ENCODE measurements around the gene ZG16. TPM values are rescaled to one million over a fixed set of nuclear protein-coding genes. Genes with fewer than 3 reads are reported as not detected.
"Not testable (repeated sequence)": the region's sequence is repeated elsewhere in the genome, so short reads cannot be mapped to it uniquely, and the experiment has no call there.

ZG16 gene
- 0.11 to 0.20 TPM (median 0.20 TPM) in 3 replicates for total RNA-seq

GRCh38 chr16:29777576-29778350 is at the start of gene ZG16:
TSS of gene ZG16 (plus strand) at chr16:29778256. CDS start at chr16:29779267, 1,011 bp downstream.
- TF ChIP-seq CTCF (IDR thresholded peaks at IDR 0.05; ENCODE audit: unreplicated experiment) = no peak
- H3K27me3 Mint-ChIP-seq (ENCODE audit: low read depth) = no peaks in the 10 kb centered on the region
- no peaks in the 10 kb centered on the region for H3K36me3 Mint-ChIP-seq
- peaks cover 40% of the 10 kb centered on the region for H3K4me1 Mint-ChIP-seq
- no peak within 1 kb of the TSS for H3K4me3 Mint-ChIP-seq
- no peak for DNase-seq (ENCODE audit: low spot score in 2 of 2, unreplicated experiment in 2 of 2)
- H3K9me3 Mint-ChIP-seq = no peaks in the 10 kb centered on the region
- peak within 1 kb of the TSS; percentile 95 for H3K27ac Mint-ChIP-seq

GRCh38 chr16:29729116-29729521 is 48.9 kb upstream of the ZG16 start:
- peaks cover under 1% of the 10 kb centered on the region for H3K36me3 Mint-ChIP-seq

GRCh38 chr16:29730649-29731048 is 47.4 kb upstream of the ZG16 start:
- Mint-ChIP-seq H3K27ac (no peak overlapping the region), H3K36me3 (no peaks in the 10 kb centered on the region), H3K9me3 (peaks cover 4% of the 10 kb centered on the region), H3K4me3 (no peak overlapping the region), H3K4me1 (peaks cover 7% of the 10 kb centered on the region), H3K27me3 (ENCODE audit: low read depth) (no peaks in the 10 kb centered on the region)
- no peak for TF ChIP-seq CTCF (IDR thresholded peaks at IDR 0.05; ENCODE audit: unreplicated experiment)
- no peak for DNase-seq (ENCODE audit: low spot score in 2 of 2, unreplicated experiment in 2 of 2)

More at GRCh38 chr16:29729116-29729521, 48.9 kb upstream of the ZG16 start:
- no peak for DNase-seq (ENCODE audit: low spot score in 2 of 2, unreplicated experiment in 2 of 2)
- Mint-ChIP-seq H3K27ac (no peak overlapping the region), H3K9me3 (peaks cover 2% of the 10 kb centered on the region), H3K27me3 (ENCODE audit: low read depth) (no peaks in the 10 kb centered on the region), H3K4me1 (peaks cover 7% of the 10 kb centered on the region), H3K4me3 (peak overlapping the region; percentile 24)
- peak; percentile 18 for TF ChIP-seq CTCF (IDR thresholded peaks at IDR 0.05; ENCODE audit: unreplicated experiment)

GRCh38 chr16:29731768-29732601 is 46.1 kb upstream of the ZG16 start:
- H3K9me3 Mint-ChIP-seq; H3K27ac Mint-ChIP-seq; H3K4me1 Mint-ChIP-seq; H3K36me3 Mint-ChIP-seq; DNase-seq (ENCODE audit: low spot score in 2 of 2, unreplicated experiment in 2 of 2); H3K4me3 Mint-ChIP-seq; H3K27me3 Mint-ChIP-seq (ENCODE audit: low read depth): not testable (repeated sequence)

GRCh38 chr16:29734786-29735185 is 43.3 kb upstream of the ZG16 start:
- TF ChIP-seq CTCF (IDR thresholded peaks at IDR 0.05; ENCODE audit: unreplicated experiment) = no peak
- peaks cover 7% of the 10 kb centered on the region for H3K4me1 Mint-ChIP-seq
- H3K9me3 Mint-ChIP-seq = peaks cover 4% of the 10 kb centered on the region
- H3K27ac Mint-ChIP-seq = no peak overlapping the region
- no peak overlapping the region for H3K4me3 Mint-ChIP-seq
- DNase-seq (ENCODE audit: low spot score in 2 of 2, unreplicated experiment in 2 of 2) = no peak
- H3K36me3 Mint-ChIP-seq = no peaks in the 10 kb centered on the region
- no peaks in the 10 kb centered on the region for H3K27me3 Mint-ChIP-seq (ENCODE audit: low read depth)

- H3K27me3 Mint-ChIP-seq (ENCODE audit: low read depth) = no peaks in the 10 kb centered on the region
- peaks cover 4% of the 10 kb centered on the region for H3K9me3 Mint-ChIP-seq
- no peak for TF ChIP-seq CTCF (IDR thresholded peaks at IDR 0.05; ENCODE audit: unreplicated experiment)
- DNase-seq (ENCODE audit: low spot score in 2 of 2, unreplicated experiment in 2 of 2) = no peak
- no peak overlapping the region for H3K4me3 Mint-ChIP-seq
- no peak overlapping the region for H3K27ac Mint-ChIP-seq
- peaks cover 18% of the 10 kb centered on the region for H3K4me1 Mint-ChIP-seq
- H3K36me3 Mint-ChIP-seq = no peaks in the 10 kb centered on the region
Observed at GRCh38 chr16:29736112-29736511, 41.9 kb upstream of the ZG16 start.

All from mesothelial cell of epicardium (in vitro differentiated cells).